GM19099 (cell line): ENCODE results near the gene NKAIN2.

Experiments used
- POLR2A ChIP-seq: IDR thresholded peaks from 3 replicates; pipeline ENCODE4 v1.6.1; 2011; ENCODE audit warnings: low read depth; ENCODE audit not compliant: insufficient read length; ENCODE audit errors: extremely low read depth

Gene NKAIN2

DNA sequence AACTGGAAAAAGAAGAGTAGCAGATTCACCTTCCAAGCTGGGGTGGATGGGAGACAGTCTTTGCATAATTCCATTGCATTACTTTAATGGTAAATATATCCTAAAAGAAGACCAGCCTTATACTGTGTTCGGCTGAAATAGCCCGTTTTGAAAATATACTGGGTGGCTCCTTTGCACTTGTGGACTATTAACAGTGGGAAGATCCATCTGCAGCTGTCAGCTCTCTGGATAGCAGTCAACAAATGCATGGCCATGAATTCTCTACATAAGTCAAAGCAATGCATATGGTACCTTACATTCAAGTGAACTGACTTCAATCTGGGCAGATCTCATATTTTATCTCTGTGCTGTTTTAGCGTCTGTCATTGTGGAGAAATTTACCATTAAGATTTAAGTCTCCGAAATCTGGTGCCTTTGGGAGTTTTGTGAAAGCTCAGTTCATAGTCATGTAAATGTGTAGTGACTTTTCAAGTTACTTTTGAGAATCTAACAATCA, 758.0 kb downstream of the NKAIN2 start:
- no peak for TF ChIP-seq POLR2A

DNA sequence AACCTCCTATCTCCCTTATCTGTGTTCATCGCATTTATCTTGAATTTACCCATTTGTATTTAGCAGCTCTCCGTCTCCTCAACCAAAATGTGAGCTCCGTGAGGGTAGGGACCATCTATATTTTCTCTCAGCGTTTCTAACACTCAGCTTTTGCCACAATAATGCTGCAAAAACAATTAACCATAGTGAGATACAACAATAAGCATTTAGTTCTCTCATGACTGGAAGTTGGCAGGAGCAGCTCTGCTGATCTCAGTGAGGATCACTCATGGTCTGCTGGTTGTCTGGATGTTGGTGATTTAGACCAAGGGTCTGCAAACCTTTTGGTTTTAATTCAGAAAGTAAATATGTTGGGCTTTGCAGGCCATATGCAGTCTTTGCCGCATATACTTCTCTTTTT, 763.7 kb downstream of the NKAIN2 start:
- no peak for TF ChIP-seq POLR2A

DNA sequence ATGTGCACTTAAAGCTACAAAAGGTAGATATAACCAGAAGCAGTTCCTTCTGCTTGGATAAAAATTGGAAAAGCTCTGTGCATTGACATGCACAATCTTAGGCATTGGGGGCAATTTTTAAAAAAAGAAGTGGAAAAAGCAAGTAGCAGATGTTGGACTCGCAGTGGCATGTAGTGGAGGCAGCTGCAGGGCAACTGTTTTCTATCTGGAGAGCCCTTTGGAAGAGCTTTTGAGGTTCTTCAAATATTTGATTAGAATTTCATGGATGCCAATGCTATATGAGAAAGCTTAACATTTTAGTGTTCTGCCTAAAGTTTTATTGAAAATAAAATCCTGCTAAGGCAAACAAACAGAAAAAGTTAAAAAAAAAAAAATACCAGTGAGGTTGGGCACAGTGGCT, 770.3 kb downstream of the NKAIN2 start:
- TF ChIP-seq POLR2A, result no peak

DNA sequence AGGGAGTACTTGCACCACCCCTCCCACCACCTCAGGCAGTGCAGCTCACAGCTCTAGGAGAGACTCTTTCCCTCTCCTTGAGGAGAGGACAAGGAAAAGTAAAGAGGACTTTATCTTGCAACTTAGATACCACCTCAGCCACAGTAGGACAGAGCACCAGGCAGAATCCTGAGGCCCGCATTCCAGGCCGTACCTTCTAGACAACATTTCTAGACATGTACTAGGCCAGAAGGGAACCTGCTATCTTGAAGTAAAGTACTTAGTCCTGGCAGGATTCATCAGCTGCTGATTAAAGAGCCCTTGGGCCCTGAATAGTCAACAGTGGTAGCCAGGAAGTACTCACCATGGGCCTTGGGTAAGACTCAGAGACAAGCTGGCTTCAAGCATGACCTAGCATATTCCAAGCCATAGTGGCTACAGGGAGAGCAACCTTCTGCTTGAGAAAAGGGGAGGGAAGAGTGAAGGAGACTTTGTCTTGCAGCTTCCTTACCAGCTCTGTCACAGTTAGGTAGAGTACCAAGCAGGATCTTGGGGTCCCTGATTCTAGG, 774.1 kb downstream of the NKAIN2 start:
- no peak for TF ChIP-seq POLR2A

DNA sequence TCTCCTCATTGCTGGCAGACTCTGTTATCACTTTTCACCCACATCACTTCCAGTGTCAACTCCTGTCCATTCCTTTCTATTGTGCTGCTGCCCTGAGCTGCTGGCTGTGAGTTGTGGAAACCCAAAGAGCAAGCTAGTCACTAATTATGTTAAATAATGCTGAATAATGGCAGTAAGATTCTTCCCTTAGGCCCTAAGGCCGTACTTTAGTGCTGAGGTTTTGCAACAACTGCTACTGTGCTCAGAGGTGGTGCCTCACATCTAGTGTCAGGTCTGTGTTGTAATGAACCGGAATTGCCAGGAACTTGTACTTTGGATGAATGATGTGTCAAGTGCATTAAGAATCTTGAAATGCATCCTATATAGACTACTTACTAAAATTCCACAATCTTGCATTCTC, 786.3 kb downstream of the NKAIN2 start:
- no peak for TF ChIP-seq POLR2A

DNA sequence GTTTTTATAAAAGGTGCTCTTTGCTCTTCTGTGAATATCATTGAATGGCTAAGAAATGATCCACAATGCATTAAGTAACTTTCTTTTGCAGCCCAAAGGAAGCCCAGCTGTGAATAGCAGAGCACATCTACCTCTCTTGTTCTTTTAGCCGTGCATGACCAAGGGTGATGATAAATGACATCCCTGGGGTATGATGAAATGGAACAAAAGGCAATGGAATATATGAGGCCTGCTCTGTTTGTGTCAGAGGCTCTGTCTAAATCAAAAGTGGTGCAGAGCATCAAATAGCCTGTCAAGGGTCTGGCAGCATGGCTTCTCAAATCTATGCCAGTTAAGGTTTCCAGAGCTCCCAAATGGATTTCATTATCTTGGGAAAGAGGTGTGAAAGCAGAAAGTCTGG, 796.0 kb downstream of the NKAIN2 start:
- no peak for TF ChIP-seq POLR2A

DNA sequence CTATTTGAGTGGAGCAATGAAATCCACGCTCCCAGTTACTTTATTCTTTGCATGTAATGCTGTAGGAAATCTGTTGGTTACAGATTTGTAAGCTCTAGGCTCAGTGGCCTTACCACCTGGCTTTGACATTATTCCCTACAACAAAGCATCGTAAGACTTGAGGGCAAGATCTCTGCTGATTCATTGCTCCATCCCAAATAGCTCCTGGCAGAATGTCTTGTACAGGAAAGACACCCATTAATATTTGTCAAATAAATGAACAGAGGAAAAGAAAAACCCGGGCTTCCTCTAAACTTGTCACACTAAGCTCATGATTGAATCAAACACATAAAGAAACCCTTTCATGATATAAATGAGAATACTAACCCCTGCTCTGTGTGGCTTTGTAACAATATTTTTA, 801.1 kb downstream of the NKAIN2 start:
- TF ChIP-seq POLR2A, result no peak

DNA sequence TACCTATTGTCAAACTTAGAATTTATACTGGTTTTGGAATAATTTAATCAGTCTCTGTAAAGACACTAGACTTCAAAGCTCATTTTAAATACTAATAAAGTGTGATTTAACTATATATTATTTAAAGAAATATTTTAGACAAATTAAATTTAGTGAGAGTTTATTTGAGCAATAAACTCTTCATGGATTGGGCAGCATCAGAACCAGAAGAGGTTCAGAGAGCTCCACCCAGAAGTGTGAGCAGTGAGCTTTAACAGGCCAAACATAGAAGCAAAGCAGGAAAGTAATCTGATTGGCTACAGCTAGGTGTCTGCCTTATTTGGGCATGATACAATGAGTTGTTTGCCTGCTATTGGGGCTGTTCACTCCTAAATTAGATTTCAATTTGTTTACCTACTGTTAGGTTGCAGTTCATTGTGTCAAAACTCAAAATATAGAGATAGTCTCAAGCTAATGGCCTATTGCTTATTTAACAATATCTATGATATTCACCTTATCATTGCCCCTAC, 803.5 kb downstream of the NKAIN2 start:
- TF ChIP-seq POLR2A, result no peak

DNA sequence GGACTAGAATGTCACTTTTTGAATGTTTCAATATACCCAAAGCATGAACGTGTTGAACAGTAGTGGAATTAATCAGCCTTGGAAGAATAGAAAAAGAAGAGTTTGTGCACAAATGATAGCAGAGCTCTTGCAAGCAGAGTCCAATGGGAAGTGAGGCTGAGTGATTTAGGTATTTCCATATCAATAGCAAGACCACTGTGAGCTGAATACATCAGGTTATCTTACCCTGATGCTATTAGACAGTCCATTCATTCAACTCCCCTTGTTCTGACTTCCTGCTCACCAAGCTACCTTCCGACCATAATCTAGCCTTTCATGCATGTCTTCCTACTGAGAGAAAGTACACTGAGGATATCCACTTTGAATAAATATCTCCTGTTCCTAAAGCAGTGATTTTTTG, 809.4 kb downstream of the NKAIN2 start:
- TF ChIP-seq POLR2A, result no peak

DNA sequence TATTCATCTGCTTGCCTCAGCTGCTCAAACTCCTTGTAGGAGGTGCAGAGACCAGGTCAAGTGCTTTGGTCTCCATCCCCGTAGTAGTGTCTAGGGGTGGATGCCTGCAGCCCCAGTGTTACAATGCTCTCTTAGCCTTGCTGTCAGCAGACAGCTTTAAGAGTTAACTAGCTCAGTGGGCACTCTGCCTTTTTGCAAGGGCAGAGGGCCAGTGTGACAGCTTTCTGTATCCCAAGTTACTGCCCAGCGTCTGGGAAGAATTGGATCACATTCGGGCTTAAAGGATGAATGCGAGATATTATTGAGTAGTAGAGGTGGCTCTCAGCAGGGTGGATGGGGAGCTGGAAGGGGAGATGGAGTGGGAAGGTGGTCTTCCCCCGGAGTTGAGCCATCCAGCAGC, 818.7 kb downstream of the NKAIN2 start:
- no peak for TF ChIP-seq POLR2A

DNA sequence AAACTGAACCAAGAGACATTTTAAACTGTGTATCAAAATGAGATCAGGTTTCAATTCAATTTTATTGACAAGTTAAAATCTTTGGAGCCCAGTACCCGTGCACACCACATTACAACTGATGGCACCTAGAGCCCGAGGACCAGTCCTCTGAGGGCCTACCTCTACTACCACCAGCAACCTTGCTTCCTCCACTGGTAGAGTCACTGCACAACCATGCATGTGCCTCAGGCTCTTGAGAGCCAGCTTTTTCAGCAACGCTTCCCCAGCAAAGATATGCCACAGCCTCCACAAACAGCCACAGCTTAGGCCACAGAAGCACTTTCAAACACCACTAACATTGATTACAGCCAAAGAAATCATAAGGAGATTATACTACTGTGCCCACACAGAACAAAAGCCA, 830.0 kb downstream of the NKAIN2 start:
- TF ChIP-seq POLR2A, result no peak

DNA sequence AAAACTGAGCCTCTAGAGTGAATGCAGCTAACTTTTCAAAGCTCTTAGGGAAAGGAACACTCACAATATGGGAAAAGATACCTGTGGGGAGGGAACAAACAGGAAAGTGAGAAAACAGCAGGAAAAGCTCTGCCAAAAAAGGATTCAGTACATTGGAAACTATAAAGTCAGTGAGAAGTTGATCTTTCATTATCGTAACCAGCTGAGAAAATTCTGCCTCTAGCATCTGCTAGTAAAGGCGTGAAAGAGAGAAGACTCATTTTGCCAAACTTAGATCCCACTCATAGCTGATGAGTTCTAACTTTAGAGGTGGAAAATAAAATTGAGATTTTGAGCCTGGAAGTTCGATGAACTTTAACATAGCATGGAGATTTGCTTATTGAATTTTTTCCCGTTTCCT, 836.8 kb downstream of the NKAIN2 start:
- no peak for TF ChIP-seq POLR2A

DNA sequence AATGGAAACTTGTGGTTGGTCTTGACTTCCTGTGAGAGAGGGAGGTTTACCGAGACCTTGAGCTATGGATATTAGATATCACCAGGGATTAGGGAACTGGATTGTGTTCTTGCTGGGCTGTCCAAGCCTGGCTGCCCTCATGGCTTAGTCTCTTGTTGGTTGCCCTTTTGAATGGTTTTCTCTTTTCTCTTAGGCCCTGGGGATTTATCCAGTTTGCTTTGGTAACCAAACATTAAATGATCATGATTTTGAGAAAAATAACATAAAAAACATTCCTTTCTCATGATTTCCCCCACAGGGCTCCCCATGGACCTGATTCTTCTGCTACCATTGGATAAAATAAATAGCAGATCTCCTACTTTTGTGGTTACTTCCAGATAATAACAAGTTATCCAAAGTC, 852.2 kb downstream of the NKAIN2 start:
- no peak for TF ChIP-seq POLR2A

DNA sequence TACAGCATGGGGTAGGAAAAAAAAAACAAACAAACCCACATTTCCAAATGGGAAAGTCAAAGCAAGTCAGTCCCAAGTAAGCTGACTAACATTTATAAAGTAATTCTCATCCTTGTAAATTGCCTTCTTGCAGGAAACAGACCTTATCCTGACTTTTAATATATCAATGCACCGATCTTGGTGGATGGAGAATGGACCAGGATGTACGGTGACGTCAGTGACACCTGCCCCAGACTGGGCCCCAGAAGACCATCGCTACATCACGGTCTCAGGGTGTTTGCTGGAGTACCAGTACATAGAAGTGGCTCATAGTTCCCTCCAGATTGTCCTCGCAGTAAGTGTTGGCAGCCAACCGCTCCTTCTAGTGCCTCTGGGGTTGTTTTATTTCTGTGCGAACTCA, 854.4 kb downstream of the NKAIN2 start:
- no peak for TF ChIP-seq POLR2A

DNA sequence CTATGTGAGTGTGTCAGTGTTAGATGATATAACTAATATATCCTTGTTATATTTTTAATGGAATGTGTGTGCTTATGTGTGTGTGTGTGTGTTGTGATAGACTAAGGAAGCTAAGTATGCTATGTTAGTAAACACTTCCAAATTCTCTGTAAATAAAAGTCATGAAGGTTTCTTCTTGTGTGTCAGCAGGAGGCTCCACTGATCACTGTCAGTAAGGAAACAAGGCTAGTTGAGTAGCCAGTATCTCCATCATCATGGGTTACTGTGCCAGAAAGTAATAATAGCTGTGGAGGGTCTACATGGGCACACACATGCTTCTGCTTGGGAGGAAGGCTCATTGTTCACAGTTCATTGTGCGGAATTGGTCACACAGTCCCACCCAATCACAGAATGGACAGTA, 855.8 kb downstream of the NKAIN2 start:
- TF ChIP-seq POLR2A, result no peak

DNA sequence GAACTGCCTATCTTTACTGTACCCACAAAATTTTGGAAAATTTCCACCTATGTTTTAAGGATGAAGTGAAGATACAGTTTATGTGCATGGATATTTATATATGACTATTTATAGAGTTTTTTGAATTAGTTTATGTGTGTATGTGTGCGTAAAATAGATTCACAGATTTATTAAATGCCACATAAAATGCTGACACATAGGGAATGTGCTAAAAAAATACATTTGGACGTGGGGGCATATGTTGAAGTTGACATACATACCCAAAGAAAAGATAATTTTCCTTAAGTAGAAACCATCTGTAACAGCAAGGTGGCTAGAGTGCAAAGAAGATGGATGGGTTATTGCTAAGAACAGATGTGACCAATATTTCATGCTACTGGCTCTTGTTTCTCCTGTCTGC, 856.5 kb downstream of the NKAIN2 start:
- no peak for TF ChIP-seq POLR2A

DNA sequence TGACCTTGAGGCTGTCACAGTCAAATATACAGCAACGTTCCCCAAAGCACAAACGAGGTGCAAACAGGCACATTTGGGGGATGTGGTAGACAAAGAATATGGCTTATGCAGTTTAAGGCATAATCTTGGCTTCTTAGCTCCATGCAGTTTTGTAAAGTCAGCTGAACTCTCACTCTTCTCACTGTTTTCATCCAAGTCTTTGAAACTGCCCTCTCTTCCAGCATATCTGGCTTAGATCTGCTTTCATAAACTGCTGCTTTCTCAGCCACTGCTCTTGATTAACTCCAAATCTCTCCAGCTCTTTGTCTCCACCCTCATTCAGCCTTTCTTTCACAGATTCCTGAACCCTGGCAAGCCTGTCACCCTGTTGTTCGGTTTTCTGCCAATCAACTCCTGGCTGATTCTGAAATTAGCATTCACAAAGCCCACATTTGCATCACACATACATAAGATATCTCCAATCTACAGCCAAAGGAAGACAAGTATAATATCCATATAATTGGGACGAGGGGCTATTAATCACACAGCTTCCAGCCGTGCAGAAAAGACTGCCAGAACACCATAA, 857.5 kb downstream of the NKAIN2 start:
- no peak for TF ChIP-seq POLR2A
